Tibial nerve (tissue), 4 donors: Measurements from ENCODE around the gene LILRB2. TPM values are rescaled to one million over a fixed set of nuclear protein-coding genes. Genes with fewer than 3 reads are reported as not detected.
"Not testable (repeated sequence)": the region's sequence is repeated elsewhere in the genome, so short reads cannot be mapped to it uniquely, and the experiment has no call there.

Experiments used
- DNase-seq, 2 donors: peaks; one replicate each; pipeline ENCODE4 v3.0.0-alpha.2; 2019; ENCODE audit warnings: low spot score in 2 of 2
- H3K27ac ChIP-seq, 4 donors: fragments of 200-600 bp; sonication (generic) in 3 of 4; one replicate each; pipeline ENCODE4 v1.5.1; 2017 to 2019; ENCODE audit warnings: mild to moderate bottlenecking in 1 of 4
- H3K27me3 ChIP-seq, 2 donors: fragments of 200-600 bp; sonication (generic) in 1 of 2; one replicate each; pipeline versions ENCODE4 v1.5.1 to v1.6.0; 2017 to 2019
- H3K36me3 ChIP-seq, 3 donors: fragments of 200-600 bp; sonication (generic); one replicate each; pipeline ENCODE4 v1.5.1; 2018 to 2019
- H3K4me1 ChIP-seq, 4 donors: fragments of 200-600 bp; sonication (generic) in 3 of 4; one replicate each; pipeline ENCODE4 v1.5.1; 2017 to 2019
- H3K4me3 ChIP-seq, 4 donors: fragments of 200-600 bp; sonication (generic) in 3 of 4; one replicate each; pipeline ENCODE4 v1.5.1; 2017 to 2019; ENCODE audit warnings: mild to moderate bottlenecking in 1 of 4, moderate library complexity in 1 of 4
- H3K9me3 ChIP-seq, 4 donors: fragments of 200-600 bp; sonication (generic) in 3 of 4; one replicate each; pipeline ENCODE4 v1.5.1; 2017 to 2019
- CTCF ChIP-seq, 5 experiments: fragments of 200-600 bp in 3 of 5; fragments of 450-650 bp in 2 of 5; sonication (generic) in 3 of 5; IDR thresholded peaks; one replicate each; pipeline ENCODE4 v1.5.1; 2016 to 2019; ENCODE audit warnings: antibody characterized with exemption in 5 of 5, mild to moderate bottlenecking in 3 of 5, moderate library complexity in 2 of 5
- EP300 ChIP-seq, 2 donors: sonication (generic); formaldehyde crosslinking; IDR thresholded peaks; one replicate each; pipeline ENCODE4 v1.6.1; 2017; ENCODE audit warnings: antibody characterized with exemption in 2 of 2, mild to moderate bottlenecking in 1 of 2
- POLR2A ChIP-seq, 2 donors: fragments of 450-650 bp; IDR thresholded peaks; one replicate each; pipeline ENCODE4 v1.6.1; 2017; ENCODE audit warnings: antibody characterized with exemption in 2 of 2, mild to moderate bottlenecking in 2 of 2, moderate library complexity in 2 of 2
- WGBS, 2 donors: methylation state at CpG; one replicate each; pipeline ENCODE4 v1.1.5; 2018; 5-methylcytosine and 5-hydroxymethylcytosine counted together
- small RNA-seq: library from RNA; depleted of rRNA; stranded (forward); fragments of <200 nt; gene quantifications from one replicate; pipeline ENCODE3, GENCODE V24; 2016
- total RNA-seq, 4 donors: library from RNA; depleted of rRNA; stranded (reverse); fragments of >200 nt; gene quantifications; one replicate each; pipeline ENCODE4 v1.1.0, GENCODE V29; 2016

Gene LILRB2
- total RNA-seq, 4 donors from 2014 or later: 1.6 to 8.4 (median 4.4) TPM

- WGBS, 2 donors: 89 to 90% methylated on average over 8 of the region's 8 CpGs
- peaks cover 0 to 15% of the 10 kb centered on the region in 2 donors for H3K27me3 ChIP-seq
- DNase-seq: no peak
These were observed 51.8 kb downstream of the LILRB2 start for GRCh38 chr19:54229146-54229545.

GRCh38 chr19:54224619-54225018 lies 56.3 kb downstream of the LILRB2 start:
- not testable (repeated sequence) for H3K27ac ChIP-seq, H3K4me3 ChIP-seq, H3K4me1 ChIP-seq, H3K36me3 ChIP-seq, DNase-seq, H3K9me3 ChIP-seq
- WGBS, 2 donors: 65 to 71% methylated on average over 9 to 10 of the region's 10 CpGs
- H3K27me3 ChIP-seq: peaks cover 0 to 21% of the 10 kb centered on the region in 2 donors

More at GRCh38 chr19:54229146-54229545, 51.8 kb downstream of the LILRB2 start:
- Histone ChIP-seq H3K4me3 (no peak overlapping the region), H3K9me3 (no peaks in the 10 kb centered on the region), H3K27ac (no peak overlapping the region), H3K4me1 (no peaks in the 10 kb centered on the region), H3K36me3 (no peaks in the 10 kb centered on the region)
- TF ChIP-seq EP300 (IDR thresholded peaks at IDR 0.05): no peak
- no peak for TF ChIP-seq POLR2A (IDR thresholded peaks at IDR 0.05)
- no peak for TF ChIP-seq CTCF (IDR thresholded peaks at IDR 0.05)

- H3K27me3 ChIP-seq: peaks cover 0 to 21% of the 10 kb centered on the region in 2 donors
- 38 to 66% methylated on average over 5 of the region's 5 CpGs for WGBS, 2 donors
- not testable (repeated sequence) for H3K27ac ChIP-seq, H3K9me3 ChIP-seq, H3K36me3 ChIP-seq, H3K4me1 ChIP-seq, DNase-seq, H3K4me3 ChIP-seq
These were observed 57.0 kb downstream of the LILRB2 start for GRCh38 chr19:54223937-54224281.

Small RNAs within 50 kb of the gene (small RNA-seq; reads per million reads assigned to genes)
- not detected for gene AC245884.12
- not detected for gene MIR4752
- not detected for gene RNU6-1307P

Other genes with a start within 250 kb of the LILRB2 start
- not detected for gene VSTM1, start 217.2 kb downstream of the LILRB2 start, total RNA-seq
- not detected for gene TARM1, start 199.7 kb downstream of the LILRB2 start, total RNA-seq
- 1 to 10 TPM in 3 of 4 donors, under 1 TPM in 1; 0.66 to 7.2 (median 1.9) TPM for gene OSCAR, start 180.3 kb downstream of the LILRB2 start, total RNA-seq
- 10 to 100 TPM in 3 of 4 donors, 1 to 10 TPM in 1; 2.8 to 40.0 (median 25.4) TPM for gene NDUFA3, start 178.3 kb downstream of the LILRB2 start, total RNA-seq
- gene TFPT, start 165.5 kb downstream of the LILRB2 start, total RNA-seq: 10 to 100 TPM in 3 of 4 donors, 1 to 10 TPM in 1; 9.6 to 19.0 (median 13.5) TPM
- gene PRPF31, start 165.4 kb downstream of the LILRB2 start, total RNA-seq: 10 to 100 TPM; 37.7 to 67.5 (median 42.9) TPM
- gene CNOT3, start 143.3 kb downstream of the LILRB2 start, total RNA-seq: 10 to 100 TPM; 21.6 to 30.3 (median 24.8) TPM
- gene LENG1, start 121.4 kb downstream of the LILRB2 start, total RNA-seq: 10 to 100 TPM in 2 of 4 donors, 1 to 10 TPM in 2; 7.4 to 12.9 (median 10.4) TPM
- 1 to 10 TPM in 2 of 4 donors, under 1 TPM in 1, not detected in 1; 0.22 to 8.8 (median 4.4) TPM for gene TMC4, start 108.0 kb downstream of the LILRB2 start, total RNA-seq
- 10 to 100 TPM; 45.0 to 94.5 (median 50.2) TPM for gene MBOAT7, start 91.5 kb downstream of the LILRB2 start, total RNA-seq
- 10 to 100 TPM; 37.3 to 70.8 (median 49.6) TPM for gene TSEN34, start 89.8 kb downstream of the LILRB2 start, total RNA-seq
- 1,000 to 10,000 TPM; 1,361 to 2,045 (median 1,633) TPM for gene RPS9, start 80.3 kb downstream of the LILRB2 start, total RNA-seq
- 10 to 100 TPM in 2 of 4 donors, 1 to 10 TPM in 2; 4.4 to 98.1 (median 16.5) TPM for gene LILRB3, start 58.1 kb downstream of the LILRB2 start, total RNA-seq
- gene LILRA6, start 38.3 kb downstream of the LILRB2 start, total RNA-seq: 10 to 100 TPM in 1 of 4 donors, 1 to 10 TPM in 1, under 1 TPM in 2; 0.22 to 10.2 (median 0.90) TPM
- gene LILRB5, start 23.8 kb downstream of the LILRB2 start, total RNA-seq: 10 to 100 TPM in 3 of 4 donors, 1 to 10 TPM in 1; 8.3 to 49.5 (median 17.0) TPM
- gene LILRA5, start 32.1 kb upstream of the LILRB2 start, total RNA-seq: 1 to 10 TPM in 2 of 4 donors, under 1 TPM in 1, not detected in 1; 0.42 to 3.9 (median 1.4) TPM
- gene LILRA4, start 58.1 kb upstream of the LILRB2 start, total RNA-seq: not detected
- gene LAIR1, start 83.8 kb upstream of the LILRB2 start, total RNA-seq: 10 to 100 TPM; 15.5 to 59.1 (median 31.1) TPM
- 10 to 100 TPM; 21.0 to 50.0 (median 34.9) TPM for gene TTYH1, start 134.4 kb upstream of the LILRB2 start, total RNA-seq
- 100 to 1,000 TPM; 189 to 389 (median 285) TPM for gene LENG8, start 168.1 kb upstream of the LILRB2 start, total RNA-seq
- 10 to 100 TPM in 1 of 4 donors, 1 to 10 TPM in 3; 5.9 to 10.3 (median 9.4) TPM for gene LENG9, start 182.7 kb upstream of the LILRB2 start, total RNA-seq
- 10 to 100 TPM; 38.9 to 62.2 (median 50.2) TPM for gene CDC42EP5, start 192.2 kb upstream of the LILRB2 start, total RNA-seq
- not detected for gene LAIR2, start 221.7 kb upstream of the LILRB2 start, total RNA-seq